Measurements from ENCODE around the gene GSC.

DNA sequence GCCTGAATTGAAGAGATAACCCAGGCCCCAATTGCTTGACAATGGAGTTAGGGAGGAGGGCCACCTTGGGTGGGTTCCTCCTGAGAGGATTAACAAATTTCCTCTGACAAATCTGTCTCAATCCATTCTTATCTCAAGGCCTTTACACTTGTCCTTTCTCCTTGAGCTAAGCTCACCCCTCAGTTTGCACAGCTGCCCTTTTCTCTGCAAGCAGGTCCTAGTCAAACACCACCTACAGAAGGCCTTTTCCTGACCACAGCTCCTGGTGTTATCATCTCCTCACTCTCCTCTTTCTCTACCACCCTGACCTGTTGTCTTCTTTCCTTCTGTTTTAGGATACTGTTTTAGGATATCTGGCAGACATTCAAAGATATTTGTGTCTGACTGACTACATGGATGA lies 26.4 kb upstream of the GSC start:
- TF ChIP-seq, protein P1, sequence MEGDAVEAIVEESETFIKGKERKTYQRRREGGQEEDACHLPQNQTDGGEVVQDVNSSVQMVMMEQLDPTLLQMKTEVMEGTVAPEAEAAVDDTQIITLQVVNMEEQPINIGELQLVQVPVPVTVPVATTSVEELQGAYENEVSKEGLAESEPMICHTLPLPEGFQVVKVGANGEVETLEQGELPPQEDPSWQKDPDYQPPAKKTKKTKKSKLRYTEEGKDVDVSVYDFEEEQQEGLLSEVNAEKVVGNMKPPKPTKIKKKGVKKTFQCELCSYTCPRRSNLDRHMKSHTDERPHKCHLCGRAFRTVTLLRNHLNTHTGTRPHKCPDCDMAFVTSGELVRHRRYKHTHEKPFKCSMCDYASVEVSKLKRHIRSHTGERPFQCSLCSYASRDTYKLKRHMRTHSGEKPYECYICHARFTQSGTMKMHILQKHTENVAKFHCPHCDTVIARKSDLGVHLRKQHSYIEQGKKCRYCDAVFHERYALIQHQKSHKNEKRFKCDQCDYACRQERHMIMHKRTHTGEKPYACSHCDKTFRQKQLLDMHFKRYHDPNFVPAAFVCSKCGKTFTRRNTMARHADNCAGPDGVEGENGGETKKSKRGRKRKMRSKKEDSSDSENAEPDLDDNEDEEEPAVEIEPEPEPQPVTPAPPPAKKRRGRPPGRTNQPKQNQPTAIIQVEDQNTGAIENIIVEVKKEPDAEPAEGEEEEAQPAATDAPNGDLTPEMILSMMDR (conservative IDR thresholded peaks at IDR 0.05 in 1 of 2, IDR thresholded peaks at IDR 0.05 in 1 of 2; ENCODE audit: low read depth in 1 of 2, low read length in 2 of 2), result no peak
- no peak for TF ChIP-seq EZH2 (IDR thresholded peaks at IDR 0.05; ENCODE audit: low read length, missing control alignments)

All from fibroblast of lung (primary cell).